Stimulated activated CD8-positive, alpha-beta memory T cell treated with anti-CD3 and anti-CD28 coated beads, Interleukin-2, amount 100 ng/mL, for 1 hour (primary cell): Measurements from ENCODE around the gene FSD1.
"Not testable (repeated sequence)": the region's sequence is repeated elsewhere in the genome, so short reads cannot be mapped to it uniquely, and the experiment has no call there.

Experiments used
- DNase-seq, 2 donors: peaks; one replicate each; pipeline ENCODE4 v3.0.0-alpha.2; 2020; ENCODE audit warnings: low read depth in 2 of 2

FSD1 gene

DNA sequence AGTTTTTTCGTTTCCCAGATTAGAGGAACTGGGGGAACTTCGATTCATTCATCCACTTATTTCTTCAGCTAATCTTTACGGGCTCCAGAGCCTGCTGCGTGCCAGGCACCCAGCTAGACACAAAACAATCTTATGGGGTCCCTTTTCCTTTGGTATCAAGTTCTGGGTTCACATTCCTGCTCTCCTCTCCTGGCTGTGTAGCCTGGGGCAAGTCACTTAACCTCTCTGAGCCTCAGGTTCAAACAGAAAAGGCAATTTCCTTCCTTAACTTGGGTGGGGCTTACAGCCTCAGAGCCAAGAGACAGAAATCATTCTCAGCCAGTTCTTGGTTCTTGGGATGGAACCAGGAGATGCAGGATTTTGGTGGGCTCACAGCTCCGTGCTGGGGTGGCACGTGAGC is 19.4 kb upstream of the FSD1 start:
- DNase-seq, result no peak

DNA sequence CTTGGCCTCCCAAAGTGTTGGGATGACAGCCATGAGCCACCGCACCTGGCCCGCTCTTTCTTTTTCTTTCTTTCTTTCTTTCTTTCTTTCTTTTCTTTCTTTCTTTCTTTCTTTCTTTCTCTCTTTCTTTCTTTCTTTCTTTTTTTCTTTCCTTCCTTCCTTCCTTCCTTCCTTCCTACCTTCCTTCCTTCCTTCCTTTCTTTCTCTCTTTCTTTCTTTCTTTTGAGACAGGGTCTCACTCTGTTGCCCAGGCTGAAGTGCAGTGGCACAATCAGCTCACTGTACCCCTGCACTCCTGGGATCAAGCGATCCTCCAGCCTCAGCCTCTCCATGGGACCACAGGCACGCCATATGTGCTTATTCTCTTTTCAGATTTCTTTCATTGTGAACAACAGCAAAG is 18.3 kb upstream of the FSD1 start:
- not testable (repeated sequence) for DNase-seq

DNA sequence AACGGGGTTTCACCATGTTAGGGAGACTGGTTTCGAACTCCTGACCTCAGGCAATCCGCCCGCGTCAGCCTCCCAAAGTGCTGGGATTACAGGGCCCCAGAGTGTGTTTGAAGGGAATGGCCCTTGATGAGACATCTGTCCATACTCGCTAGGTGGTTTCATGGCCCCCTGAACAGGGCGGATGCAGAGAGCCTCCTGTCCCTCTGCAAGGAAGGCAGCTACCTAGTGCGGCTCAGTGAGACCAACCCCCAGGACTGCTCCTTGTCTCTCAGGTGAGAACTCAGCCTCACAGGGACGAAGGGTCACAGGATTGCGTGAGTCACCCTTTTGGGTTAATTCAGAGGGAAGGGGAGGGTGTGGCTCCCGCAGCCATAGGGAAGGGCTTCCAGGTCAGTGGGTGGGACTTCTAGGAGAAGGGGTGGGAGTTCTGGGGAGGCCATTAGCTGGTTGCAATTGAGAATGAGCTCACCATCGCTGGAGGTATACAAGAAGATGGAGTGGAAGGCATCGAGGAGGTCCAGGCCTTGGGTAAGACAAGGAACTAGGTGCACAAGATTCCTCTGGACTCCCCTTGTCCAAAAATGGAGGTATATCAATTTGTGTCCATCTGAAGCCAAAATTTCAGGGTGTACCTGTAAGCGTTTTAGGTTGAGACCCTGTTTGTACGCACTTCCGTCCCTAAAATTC is 16.2 kb upstream of the FSD1 start:
- no peak for DNase-seq

DNA sequence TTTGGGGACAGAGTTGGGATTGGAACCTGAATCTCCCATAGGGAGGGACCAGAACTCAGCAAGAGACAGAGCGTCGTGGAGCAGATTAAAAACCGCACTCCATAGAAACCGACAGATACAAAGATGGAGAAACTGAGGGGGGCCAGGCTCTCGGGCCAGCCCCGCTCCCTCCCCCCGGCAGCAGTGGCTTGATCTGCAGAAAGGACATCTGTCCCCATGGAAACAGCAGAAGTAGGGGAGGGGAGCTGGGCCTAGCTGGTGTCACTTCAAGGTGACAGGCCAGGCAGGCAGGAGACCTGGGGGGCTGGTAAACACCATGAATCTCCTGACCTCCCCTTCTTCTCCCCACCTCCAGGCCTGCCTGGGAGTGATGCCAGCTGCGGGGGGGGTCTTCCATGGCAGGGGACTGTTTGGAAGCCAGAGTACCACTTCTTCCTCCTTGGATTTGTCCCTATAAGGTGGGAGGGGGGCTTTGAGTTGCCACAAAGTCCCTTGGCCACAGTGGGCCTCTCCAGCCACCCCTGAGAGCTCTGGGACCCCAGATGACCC is 13.1 kb upstream of the FSD1 start:
- no peak for DNase-seq

DNA sequence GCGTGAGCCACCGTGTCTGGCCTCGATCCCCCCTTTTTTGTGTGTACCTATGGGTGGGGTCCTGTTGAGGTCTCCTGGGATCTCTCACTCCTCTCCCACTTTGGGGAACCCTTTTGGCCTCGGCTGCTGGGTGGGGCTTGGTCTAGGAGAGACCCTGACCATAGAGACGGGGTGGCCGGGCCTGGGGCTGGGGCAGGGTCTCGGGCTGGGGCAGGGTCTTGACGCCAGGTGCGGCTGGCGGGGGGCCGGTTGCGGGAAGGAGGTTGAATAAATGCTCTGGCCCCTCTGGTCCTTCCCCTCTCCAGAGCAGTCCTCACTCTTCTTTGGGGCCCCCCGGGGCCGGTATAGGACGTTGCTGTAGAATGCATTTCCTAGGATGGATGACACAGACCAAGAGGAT is 11.9 kb upstream of the FSD1 start:
- no peak for DNase-seq

DNA sequence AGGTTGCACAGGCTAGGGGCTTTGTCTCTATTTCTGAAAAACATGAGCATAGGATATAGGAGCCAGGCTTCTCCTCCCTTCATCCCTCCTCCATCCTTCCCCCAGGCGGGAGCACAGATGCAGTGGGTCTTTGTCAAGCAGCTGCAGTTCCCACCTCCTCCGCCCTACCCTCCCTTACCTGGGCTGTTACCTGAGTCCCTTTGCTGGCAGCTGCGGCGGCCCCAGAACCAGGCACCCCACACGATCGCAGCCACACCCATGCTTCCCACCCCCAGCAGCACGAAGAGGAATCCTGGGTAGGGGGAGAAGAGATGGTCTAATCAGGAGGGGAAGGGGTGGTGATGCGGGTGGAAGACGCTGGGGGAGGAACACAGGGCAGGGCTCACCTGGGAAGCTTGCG is 10.0 kb upstream of the FSD1 start:
- DNase-seq, result no peak

DNA sequence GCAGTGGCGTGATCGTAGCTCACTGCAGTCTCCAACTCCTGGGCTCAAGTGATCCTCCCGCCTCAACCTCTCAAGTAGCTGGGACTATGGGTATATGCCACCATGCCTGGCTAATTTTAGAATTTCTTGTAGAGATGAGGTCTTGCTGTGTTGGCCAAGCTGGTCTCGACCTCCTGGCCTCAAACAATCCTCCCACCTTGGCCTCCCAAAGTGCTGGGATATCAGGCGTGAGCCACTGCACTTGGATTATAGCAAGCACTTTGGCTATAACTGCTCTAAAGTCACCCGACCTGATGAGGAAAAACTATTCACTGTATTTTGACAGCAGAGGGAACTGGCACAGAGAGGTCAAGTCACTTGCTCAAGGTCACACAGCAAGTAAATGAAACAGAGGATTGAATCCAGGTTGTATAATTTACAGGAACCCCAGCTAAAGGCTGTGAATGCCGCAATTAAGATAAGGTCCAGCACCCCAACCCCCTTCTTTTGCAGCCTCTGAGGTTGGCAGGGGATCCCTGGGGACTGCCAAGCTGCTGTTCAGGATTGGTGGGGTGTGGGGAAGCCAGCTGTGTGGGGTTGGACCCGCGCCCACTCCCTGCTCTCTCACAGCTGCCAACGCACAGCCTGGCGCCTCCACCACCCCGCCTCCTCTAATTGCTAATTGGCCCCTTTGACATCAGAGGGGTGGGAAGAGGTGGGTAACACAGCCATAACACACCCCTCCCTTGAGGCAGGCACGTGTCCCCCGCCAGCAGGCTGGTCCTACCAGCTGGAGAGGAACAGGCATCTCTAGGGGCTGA is 8.2 kb upstream of the FSD1 start:
- no peak for DNase-seq

DNA sequence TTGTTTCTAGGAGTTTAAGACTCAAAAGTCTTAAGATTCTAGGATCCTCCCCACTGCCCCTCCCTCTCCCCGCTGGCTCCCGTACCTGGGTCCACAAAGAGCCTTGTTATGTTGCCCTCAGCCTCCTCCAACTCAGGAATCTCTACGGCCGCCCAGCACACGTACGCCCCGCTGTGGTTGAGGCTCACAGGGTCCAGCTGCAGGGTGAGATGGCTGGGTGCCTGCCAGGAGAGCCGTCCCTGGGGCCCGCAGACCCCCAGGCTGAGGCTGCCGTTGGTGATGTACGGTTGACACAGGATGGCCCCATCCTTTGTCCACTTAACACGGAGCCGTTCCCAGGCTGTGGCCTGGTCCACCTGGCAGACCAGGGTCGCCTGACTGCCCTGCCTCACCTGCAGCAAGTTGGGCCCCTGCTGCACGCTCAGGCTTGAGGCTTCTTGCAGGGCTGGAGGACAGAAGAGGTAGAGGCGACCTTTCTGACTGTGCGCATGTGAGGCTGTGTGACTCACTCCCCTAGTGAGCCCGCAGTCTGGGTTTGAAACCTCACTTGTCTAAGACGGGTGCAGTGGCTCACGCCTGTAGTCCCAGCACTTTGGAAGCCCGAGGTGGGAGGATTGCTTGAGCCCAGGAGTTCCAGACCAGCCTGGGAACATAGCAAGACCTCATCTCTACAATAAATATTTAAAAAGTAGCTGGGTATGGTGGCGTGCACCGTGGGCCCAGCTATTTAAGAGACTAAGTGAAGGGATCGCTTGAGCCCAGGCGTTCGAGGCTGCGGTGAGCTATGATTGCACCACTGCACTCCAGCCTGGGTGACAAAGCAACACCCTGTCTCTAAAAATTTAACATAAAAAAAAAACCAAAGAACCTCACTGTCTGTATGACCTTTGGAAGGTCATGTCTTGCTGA is 6.2 kb upstream of the FSD1 start:
- no peak for DNase-seq

DNA sequence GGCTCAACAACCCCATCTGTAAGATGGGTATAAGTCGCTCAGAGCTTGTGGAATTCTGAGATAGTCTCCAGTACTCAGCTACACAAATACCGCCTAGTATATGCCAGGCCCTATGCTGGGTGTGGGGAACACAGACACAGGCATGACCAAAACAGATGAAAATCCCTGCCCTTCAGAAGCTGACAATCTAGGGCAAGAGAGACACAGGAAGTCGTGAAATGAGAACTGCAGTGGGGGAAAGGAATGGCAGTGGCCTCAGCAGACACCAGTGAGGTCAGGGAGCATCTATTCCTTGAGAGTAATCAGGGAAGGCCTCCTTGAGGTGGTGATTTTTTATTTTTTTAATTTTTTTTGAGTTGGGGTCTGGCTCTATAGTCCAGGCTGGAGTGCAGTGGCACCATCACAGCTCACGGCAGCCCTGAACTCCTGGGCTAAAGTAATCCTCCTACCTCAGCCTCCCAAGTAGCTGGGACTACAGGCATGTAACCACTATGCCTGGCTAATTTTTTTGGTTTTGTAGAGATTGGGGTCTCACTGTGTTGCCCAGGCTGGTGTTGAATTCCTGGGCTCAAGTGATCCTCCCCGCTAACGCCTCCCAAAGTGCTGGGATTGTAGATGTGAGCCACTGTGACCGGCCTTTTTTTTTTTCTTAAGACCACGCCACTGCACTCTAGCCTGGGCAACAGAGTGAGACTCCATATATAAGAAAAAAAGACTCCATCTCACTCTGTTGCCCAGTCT is 5.4 kb upstream of the FSD1 start:
- DNase-seq, result no peak

DNA sequence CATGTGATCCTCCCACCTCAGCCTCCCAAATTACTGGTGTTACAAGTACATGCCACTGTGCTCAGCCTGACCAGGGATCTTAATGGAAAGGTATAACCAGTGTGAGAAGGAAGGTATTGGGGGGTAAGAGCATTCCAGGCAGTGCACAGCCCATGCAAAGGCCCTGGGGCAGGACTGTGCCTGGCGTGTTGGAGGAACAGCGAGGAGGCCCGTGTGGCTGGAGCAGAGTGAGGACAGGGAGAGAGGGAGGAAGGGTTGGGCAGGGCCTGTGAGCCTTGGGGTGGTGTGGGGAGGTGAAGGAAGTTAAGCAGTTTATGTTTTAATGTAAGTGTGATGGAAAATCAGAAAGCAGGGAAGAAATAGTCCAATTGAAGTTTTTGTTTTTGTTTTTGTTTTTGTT is 3.8 kb upstream of the FSD1 start:
- DNase-seq, result no peak

DNA sequence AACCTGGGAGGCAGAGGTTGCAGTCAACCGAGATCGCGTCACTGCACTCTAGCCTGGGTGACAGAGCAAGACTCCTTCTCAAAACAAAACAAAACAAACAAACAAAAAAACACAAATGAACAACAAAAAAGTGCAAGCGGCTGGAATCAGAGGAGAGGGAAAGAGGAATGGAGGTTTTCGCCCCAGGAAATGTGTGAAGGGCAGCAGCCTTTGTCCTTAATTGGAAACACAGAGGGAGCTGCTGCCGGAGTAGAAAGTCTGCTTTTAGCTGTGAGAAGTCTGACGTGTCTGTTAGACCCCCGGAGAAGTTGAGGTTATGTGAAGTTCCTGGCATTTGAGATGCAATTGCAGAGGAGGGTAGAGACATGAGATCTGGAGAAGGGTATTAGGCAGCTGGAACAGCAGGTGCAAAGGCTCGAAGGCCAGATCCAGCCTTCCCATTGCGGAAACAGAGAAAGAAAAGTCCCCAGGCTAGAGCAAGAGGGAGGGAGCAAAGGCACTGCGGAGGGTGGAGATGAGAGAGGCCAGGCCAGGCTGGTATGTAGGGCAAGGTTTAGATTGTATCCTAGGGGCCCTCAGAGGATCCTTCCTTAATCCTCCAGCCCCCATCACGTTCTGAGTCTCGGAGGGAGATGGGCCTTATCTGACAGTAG is 2.7 kb upstream of the FSD1 start:
- no peak for DNase-seq

DNA sequence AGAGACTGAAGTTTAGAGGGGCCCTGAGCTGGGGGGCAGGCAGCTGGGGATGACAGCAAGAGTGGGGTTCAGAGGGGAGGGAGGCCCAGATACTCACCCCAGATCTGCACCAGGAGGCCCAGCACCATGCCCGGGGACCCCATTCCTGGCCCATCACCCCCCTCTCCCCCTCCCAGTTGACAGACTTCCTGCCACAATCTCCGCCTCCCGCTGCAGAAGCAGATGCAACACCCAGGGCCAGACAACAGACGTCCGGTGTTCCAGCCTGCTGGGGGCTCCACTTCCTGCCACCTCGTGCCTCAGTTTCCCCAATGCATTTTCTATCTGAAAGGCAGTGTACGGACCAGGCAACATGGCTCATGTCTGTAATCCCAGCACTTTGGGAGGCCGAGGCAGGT is 2.2 kb upstream of the FSD1 start, which contains the start of gene TMIGD2:
TSS of gene TMIGD2 (minus strand) at position 147 of the 398 bp plus-strand sequence. CDS start at position 143, 4 bp downstream.
- DNase-seq, result no peak

DNA sequence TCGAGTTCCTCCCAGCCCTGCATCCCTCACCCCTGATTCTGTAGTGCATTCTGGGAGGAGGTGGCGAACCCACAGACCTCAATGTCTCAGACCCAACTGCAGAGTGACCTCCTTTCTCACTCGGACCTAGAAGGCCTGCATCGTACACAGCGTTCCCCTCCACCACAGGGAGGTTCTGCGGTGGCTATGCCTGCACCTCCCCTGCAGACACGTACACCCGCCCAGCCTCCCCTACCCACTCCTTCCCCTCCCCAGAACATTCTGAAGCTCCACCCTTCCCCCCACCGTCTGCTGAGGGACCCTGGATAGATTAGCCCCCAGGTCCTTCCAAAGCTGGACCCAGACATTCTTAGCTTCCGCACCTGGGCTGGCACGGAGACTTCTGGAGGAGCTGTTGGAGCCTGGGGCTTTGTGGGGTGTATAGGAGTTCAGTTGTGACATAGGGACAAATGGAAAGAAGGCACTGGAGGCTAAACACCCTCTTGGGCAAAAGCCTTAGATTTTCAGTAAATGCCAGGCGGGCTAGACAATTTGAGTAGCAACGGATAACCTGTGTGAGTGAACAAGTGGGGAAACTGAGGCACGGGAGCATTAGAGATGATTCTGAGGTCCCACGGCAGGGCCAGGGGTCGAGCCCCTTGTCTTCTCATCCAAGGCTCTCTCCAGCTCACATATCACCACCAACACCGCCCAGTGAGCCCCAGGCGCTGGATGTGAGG is 420 bp upstream of the FSD1 start:
- no peak for DNase-seq

DNA sequence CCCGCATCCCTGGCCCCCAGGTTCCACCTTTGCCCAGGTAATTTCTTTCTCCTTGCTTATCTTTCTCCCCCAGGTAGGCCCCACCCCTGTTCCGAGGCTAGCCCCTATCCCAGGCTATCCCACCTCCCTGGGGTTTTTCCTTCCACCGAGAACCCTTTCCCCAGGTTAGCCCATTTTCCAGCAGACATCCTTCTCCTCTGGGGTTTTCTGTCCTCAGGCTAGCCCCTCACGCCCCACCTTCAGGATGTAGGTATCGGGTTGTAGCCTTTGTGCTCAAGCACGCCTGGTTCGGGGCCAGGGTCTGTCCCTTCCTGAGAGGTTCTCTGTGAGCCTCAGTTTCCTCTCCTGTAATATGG is 837 bp downstream of the FSD1 start:
- no peak for DNase-seq

DNA sequence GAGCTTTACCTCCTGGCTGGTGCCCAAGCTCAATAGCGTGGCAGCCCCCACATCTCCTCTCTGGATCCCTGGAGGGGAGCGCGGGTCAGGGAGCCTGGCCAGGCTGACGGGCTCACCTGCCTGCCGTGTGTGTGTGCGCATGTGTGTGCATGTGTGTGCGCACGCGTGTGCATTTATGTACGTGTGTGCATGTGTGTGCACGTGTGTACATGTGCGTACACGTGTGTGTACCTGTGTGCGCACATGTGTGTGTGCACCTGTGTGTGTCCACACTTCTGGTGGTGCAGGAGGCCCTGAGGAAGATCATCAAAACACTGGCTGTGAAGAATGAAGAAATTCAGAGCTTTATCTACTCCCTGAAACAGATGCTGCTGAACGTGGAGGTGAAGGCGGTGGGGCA is 1.3 kb downstream of the FSD1 start:
- DNase-seq, result no peak

DNA sequence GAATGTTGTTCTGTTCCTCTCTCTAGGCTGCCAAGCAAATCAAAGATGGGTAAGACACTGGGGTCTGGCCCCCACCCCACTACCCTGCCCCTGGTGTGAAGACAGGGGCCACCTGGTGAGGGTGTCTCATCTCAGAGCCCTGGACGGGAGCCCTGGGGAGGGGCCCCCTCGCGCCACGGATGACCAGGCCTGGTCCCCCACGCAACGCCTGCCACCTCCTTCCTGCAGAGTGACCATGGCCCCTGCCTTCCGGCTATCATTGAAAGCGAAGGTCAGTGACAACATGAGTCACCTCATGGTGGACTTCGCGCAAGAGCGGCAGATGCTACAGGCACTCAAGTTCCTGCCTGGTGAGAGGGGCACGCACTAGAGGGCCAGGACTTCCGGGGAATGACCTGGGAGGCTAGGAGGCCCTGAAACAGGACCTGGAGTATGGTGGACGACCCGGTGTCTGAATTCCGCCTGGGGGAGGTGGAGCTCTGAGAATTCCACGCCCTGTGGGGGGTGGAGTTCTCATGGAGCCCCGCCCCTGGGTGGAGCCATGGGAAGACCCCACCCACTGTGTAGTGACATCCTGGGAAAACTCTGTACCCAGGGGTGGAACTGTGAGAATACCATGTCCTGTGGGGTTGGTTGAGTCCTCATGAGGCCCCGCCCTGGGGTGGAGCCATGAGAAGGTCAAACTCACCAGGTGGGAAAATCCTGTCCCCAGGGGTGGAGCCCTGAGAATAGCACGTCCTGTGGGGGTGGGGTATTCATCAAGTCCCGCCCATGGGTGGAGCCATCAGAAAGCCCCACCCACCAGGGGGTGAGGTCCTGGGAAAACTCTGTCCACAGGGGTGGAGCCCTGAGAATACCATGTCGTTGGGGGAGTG is 6.1 kb downstream of the FSD1 start:
- no peak for DNase-seq

DNA sequence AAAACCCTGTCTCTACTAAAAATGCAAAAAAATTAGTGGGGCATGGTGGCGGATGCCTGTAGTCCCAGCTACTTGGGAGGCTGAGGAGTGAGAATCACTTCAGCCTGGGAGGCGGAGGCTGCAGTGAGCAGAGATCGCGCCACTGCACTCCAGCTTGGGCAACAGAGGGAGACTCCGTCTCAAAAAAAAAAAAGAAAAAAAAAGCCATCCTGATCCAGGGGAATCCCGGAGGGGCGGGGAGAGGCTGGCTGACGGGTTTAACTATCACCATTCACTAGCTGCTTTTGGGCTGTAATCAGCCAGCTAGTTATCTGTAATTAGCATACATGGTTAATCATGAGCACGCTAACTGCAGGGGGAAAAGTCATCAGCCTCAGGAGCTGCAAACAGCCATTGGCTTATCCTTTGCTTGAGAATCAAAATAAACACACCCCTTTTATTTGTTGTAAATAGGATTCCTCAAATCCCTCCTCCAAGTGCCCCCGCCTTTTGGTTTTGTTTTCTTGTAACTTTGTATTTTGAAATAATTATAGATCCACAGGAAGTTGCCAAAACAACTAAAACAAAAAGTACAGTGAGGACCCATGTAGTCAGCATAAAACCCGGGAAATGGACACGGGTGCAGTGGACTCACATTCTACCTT is 9.6 kb downstream of the FSD1 start:
- no peak for DNase-seq

DNA sequence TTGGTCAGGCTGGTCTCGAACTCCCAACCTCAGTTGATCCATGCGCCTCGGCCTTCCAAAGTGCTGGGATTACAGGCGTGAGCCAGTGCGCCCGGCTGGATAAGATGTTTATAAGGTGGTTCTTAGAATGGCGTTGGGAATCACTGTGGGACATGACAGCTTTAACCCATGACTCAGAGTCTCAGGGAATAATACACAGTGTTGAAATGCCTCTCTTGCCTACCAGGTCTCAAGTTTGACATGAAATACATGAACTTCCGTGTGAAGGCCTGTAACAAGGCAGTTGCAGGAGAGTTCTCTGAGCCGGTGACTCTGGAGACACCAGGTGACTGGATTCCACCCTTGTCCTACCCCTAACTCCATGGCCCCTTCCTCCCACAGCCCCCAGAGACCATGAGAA is 12.6 kb downstream of the FSD1 start:
- no peak for DNase-seq

DNA sequence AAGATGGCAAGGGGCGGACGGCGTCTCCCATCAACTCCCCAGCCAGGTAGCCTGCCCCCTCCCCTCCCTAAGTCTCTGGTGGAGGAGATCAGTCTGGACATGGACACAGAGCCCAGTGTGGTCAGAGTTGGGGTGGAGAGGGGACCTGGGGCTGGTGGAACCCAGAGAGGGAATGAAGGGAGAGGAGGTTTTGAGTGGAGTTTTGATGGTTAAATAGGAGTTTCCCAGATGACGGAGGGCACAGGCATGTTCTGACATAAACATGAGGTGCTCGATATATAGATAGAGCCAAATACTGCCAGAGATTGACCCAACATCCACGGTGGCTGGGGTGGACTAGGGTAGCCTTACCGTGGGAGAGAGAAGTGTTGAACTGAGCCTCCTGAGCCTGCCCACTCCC is 14.1 kb downstream of the FSD1 start:
- DNase-seq, result no peak
